Activated CD8-positive, alpha-beta memory T cell treated with anti-CD3 and anti-CD28 coated beads, Interleukin-2, amount 50 U/mL, for 24 hours (primary cell): ENCODE measurements around the gene CRYBB1.

ENCODE experiments used
- DNase-seq: peaks from one replicate; pipeline ENCODE4 v3.0.0-alpha.2; 2020; ENCODE audit errors: extremely low read depth

Gene CRYBB1

DNA sequence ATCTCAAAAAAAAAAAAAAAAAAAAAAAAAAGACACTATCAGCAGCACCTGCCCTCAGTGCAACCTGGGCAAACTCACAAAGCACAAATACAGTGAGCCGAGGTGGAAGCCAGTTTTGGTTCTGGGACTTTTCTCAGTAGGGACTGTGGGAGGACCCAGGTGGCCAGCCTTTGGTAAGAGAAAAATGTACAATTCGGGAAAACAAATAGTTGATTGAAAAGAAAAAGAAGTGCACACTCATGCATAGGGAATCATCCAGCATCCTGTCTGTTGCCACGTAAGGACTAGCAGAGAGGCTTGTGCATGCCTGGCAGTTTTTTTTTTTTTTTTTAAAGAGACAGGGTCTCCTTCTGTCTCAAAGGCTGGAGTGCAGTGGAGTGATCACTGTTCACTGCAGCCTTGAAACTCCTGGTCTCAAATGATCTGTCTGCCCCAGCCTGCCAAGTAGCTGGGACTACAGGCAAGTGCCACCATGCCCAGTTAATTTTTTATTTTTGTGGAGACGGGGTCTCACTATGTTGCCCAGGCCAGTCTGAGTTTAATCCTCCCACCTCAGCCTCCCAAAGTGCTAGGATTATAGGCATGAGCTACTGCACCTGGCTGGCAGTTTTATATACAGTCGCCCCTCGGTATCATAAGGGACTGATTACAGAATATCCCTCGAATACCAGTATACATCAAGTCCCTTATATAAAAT, 64.6 kb downstream of the CRYBB1 start:
- DNase-seq: no peak

DNA sequence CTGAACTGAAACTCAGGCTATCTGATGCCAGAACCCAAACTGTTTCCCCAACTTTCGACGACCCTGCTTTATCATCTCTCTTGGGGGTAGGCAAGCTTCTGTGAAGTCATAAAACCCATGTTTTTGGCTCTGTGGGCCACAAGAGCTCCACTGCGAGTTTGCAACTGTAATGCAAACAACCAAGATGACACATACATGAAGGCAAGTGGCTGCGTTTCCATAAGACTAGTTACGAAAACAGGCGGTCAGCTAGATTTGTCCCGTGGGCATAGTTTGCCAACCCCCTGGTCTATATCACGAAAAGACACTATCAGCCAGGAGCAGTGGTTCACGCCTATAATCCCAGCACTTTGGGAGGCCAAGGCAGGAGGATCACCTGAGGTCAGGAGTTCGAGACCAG, 65.4 kb downstream of the CRYBB1 start:
- no peak for DNase-seq

GRCh38 chr22:26551568-26551967, 66.3 kb downstream of the CRYBB1 start:
- DNase-seq: no peak

- no peak for DNase-seq
Observed at GRCh38 chr22:26550498-26551033, 67.3 kb downstream of the CRYBB1 start.

- DNase-seq: no peak
Observed at GRCh38 chr22:26549902-26550497, 67.8 kb downstream of the CRYBB1 start.
